Bronchial epithelial cell (primary cell): ENCODE measurements around the gene SHISAL1. TPM values are rescaled to one million over a fixed set of nuclear protein-coding genes. Genes with fewer than 3 reads are reported as not detected.

Experiments used
- DNase-seq: peaks from one replicate; pipeline ENCODE4 v3.0.0-alpha.2; 2010; ENCODE audit warnings: low read depth
- FAIRE-seq: peaks from 2 replicates; lab custom pipeline; 2011; peaks lifted over from hg19 to GRCh38; lab: Jason Lieb, UNC
- H3K27me3 ChIP-seq: 2 replicates; pipeline ENCODE4 v1.5.1; 2011; ENCODE audit warnings: low read length; ENCODE audit not compliant: control insufficient read depth, insufficient read depth
- H3K36me3 ChIP-seq: 2 replicates; pipeline ENCODE4 v1.5.1; 2011; ENCODE audit warnings: low read length; ENCODE audit not compliant: control insufficient read depth, insufficient read depth
- H3K4me3 ChIP-seq: 2 replicates; pipeline ENCODE4 v1.5.1; 2011; ENCODE audit warnings: mild to moderate bottlenecking, low read depth, low read length, control low read depth
- CTCF ChIP-seq: IDR thresholded peaks from 2 replicates; pipeline ENCODE4 v1.5.1; 2011; ENCODE audit warnings: mild to moderate bottlenecking, moderate library complexity, low read length, control low read depth, inconsistent platforms; ENCODE audit not compliant: insufficient read depth, severe bottlenecking
- total RNA-seq: library from RNA; depleted of rRNA; stranded (reverse); fragments of >200 nt; gene quantifications from 2 replicates; pipeline ENCODE4 v1.2.1, GENCODE V29; 2014

The SHISAL1 gene
- total RNA-seq, 1 donor from 2014 or later: 0.26 TPM

- Histone ChIP-seq H3K27me3 (peaks cover 3% of the 10 kb centered on the region), H3K4me3 (no peak overlapping the region), H3K36me3 (no peaks in the 10 kb centered on the region)
- DNase-seq (no peak), FAIRE-seq (no peak)
- no peak for TF ChIP-seq CTCF
Measured at GRCh38 chr22:44276706-44277356, 35.9 kb downstream of the SHISAL1 start.

- DNase-seq: no peak
- peaks cover 3% of the 10 kb centered on the region for H3K27me3 ChIP-seq
- H3K36me3 ChIP-seq: no peaks in the 10 kb centered on the region
- FAIRE-seq: no peak
- TF ChIP-seq CTCF: no peak
- no peak overlapping the region for H3K4me3 ChIP-seq
Measured at GRCh38 chr22:44276041-44276440, 36.7 kb downstream of the SHISAL1 start.

- no peak overlapping the region for H3K4me3 ChIP-seq
- no peak for FAIRE-seq
- peaks cover 3% of the 10 kb centered on the region for H3K27me3 ChIP-seq
- DNase-seq: no peak
- TF ChIP-seq CTCF: no peak
- H3K36me3 ChIP-seq: no peaks in the 10 kb centered on the region
Measured at GRCh38 chr22:44275631-44275995, 37.1 kb downstream of the SHISAL1 start.

- no peak for DNase-seq
- no peak for TF ChIP-seq CTCF
- H3K4me3 ChIP-seq: no peak overlapping the region
- no peak for FAIRE-seq
- H3K36me3 ChIP-seq: no peaks in the 10 kb centered on the region
- peaks cover 3% of the 10 kb centered on the region for H3K27me3 ChIP-seq
Measured at GRCh38 chr22:44274918-44275630, 37.7 kb downstream of the SHISAL1 start.

GRCh38 chr22:44273175-44273574, 39.6 kb downstream of the SHISAL1 start:
- DNase-seq (no peak), FAIRE-seq (no peak)
- Histone ChIP-seq H3K36me3 (no peaks in the 10 kb centered on the region), H3K27me3 (peaks cover 2% of the 10 kb centered on the region), H3K4me3 (no peak overlapping the region)
- TF ChIP-seq CTCF: no peak
